Activated T-helper 1 cell treated with anti-CD3 and anti-CD28 coated beads, Interleukin-12 subunit alpha, Interleukin-12 subunit beta, Interleukin-2, Interleukin-4 antibody, amounts not matched to agents 30 ng/mL and 10 ng/mL and 1 ng/mL, durations not matched to agents 14 hours and 24 hours and 36 hours (primary cell): ENCODE measurements around the gene QRSL1. TPM values are rescaled to one million over a fixed set of nuclear protein-coding genes. Genes with fewer than 3 reads are reported as not detected.
A peak's percentile ranks its signal among the peaks of the same experiment; 100 is the strongest.
"Not testable (repeated sequence)": the region's sequence is repeated elsewhere in the genome, so short reads cannot be mapped to it uniquely, and the experiment has no call there.

Experiments
- DNase-seq: peaks from one replicate; pipeline ENCODE4 v3.0.0; 2021; ENCODE audit warnings: low spot score
- H3K27ac Mint-ChIP-seq: one replicate; pipeline ENCODE4 v1.8.0; 2021; ENCODE audit warnings: mild to moderate bottlenecking, mixed read lengths
- H3K27me3 Mint-ChIP-seq: one replicate; pipeline ENCODE4 v1.8.0; 2022; ENCODE audit warnings: mild to moderate bottlenecking, moderate library complexity, mixed read lengths; ENCODE audit not compliant: insufficient read depth
- H3K36me3 Mint-ChIP-seq: one replicate; pipeline ENCODE4 v1.8.0; 2021; ENCODE audit warnings: low read depth, mixed read lengths
- H3K4me1 Mint-ChIP-seq: one replicate; pipeline ENCODE4 v1.8.0; 2021; ENCODE audit warnings: low read depth, mixed read lengths
- H3K4me3 Mint-ChIP-seq: one replicate; pipeline ENCODE4 v1.8.0; 2021; ENCODE audit warnings: mild to moderate bottlenecking, moderate library complexity, mixed read lengths
- H3K9me3 Mint-ChIP-seq: one replicate; pipeline ENCODE4 v1.8.0; 2021; ENCODE audit warnings: mixed read lengths
- intact Hi-C: fragments of 100-400 bp; cut with micrococcal nuclease; formaldehyde crosslinking; loops from one replicate; pipeline ENCODE4 v1.15.1; 2024
- total RNA-seq: library from RNA; stranded (reverse); gene quantifications from 2 replicates; pipeline ENCODE4 v1.2.3, GENCODE V29; 2022

QRSL1 gene
- 18.6 and 21.9 TPM in 2 replicates for total RNA-seq

DNA sequence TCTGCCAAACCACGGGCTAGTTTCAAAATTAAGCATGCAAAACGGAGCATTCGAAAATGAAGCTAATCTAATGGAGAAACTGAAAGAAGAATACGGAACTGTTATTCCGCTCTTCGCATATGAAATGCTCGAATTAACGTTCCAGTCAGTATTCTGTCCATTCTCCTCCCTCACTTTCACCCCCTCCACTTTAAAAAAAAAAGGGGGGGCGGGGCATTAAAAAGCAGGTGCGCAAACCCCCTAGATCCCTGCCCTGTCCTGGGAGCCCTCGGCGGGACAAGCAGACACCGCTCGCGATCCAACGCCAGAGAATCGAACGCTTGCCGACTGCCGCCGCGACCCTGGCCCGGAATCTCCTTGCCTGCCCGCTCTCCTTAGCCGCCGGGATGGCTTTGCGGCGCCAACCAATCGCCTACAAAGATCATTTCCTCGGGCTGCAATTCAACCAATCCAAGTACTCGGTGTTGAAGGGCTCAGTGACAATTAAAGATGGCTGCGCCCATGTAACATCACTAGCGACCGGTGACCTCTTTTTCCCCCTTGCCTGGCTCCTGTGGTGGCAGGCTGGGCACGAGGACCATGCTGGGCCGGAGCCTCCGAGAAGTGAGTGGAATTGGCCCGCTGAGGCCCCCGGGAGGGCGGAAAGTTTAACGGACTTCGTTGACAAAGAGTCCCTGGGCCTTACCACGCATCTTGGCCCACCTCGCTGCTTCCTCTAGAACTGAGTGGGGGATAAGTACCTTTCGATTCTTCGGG lies at the start of gene QRSL1, which contains the start of gene RTN4IP1:
QRSL1 (plus strand) TSS at position 476 of the 756 bp plus-strand sequence; CDS start at position 580, 104 bp downstream.
RTN4IP1 (minus strand) TSS at position 396 of the 756 bp plus-strand sequence. CDS start 477 bp downstream, outside the sequence.
- Mint-ChIP-seq H3K4me3 (peak within 1 kb of the TSS; percentile 95), H3K9me3 (no peaks in the 10 kb centered on the region), H3K4me1 (peaks cover 33% of the 10 kb centered on the region), H3K27me3 (no peaks in the 10 kb centered on the region), H3K36me3 (peaks cover 7% of the 10 kb centered on the region), H3K27ac (peak within 1 kb of the TSS; percentile 98)
- peak; percentile 84 for DNase-seq
- intact Hi-C loops, result loop anchor here (1.0 to 10.0 kb wide), 9 partner anchors 16 to 1224 kb away; partner anchors contain the start of genes ATG5, MTRES1 and PREP

DNA sequence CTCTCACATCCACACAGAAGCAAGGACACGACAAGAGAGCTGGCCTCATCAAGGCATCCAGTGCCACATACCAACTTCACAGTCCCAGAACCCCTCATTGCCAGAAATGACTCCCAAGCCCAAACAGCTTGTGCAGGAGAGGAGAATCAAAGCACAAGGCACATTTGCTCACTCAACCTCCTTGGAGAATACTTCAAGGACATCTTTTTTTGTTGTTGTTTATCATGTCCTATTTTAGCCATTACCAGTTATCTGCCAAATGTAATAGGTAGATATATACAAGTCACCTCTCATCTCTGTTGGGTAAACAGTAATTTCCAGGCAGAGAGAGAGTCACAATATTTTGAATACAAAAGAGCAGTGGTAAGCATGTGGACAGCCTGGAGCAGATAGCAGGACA lies 47.9 kb upstream of the QRSL1 start:
- H3K27me3 Mint-ChIP-seq, result no peaks in the 10 kb centered on the region
- H3K9me3 Mint-ChIP-seq, result no peaks in the 10 kb centered on the region
- peaks cover 8% of the 10 kb centered on the region for H3K36me3 Mint-ChIP-seq
- intact Hi-C loops, result no loop called here
- no peak for DNase-seq
- H3K27ac Mint-ChIP-seq, result no peak overlapping the region
- no peak overlapping the region for H3K4me3 Mint-ChIP-seq
- no peaks in the 10 kb centered on the region for H3K4me1 Mint-ChIP-seq

- H3K27ac Mint-ChIP-seq, result no peak overlapping the region
These were observed 42.5 kb upstream of the QRSL1 start for GRCh38 chr6:106586815-106587415.

GRCh38 chr6:106588937-106589336 lies 40.4 kb upstream of the QRSL1 start:
- H3K27ac Mint-ChIP-seq, H3K27me3 Mint-ChIP-seq, intact Hi-C loops, DNase-seq, H3K36me3 Mint-ChIP-seq, H3K9me3 Mint-ChIP-seq, H3K4me3 Mint-ChIP-seq, H3K4me1 Mint-ChIP-seq: not testable (repeated sequence)

More at GRCh38 chr6:106586815-106587415, 42.5 kb upstream of the QRSL1 start:
- intact Hi-C loops, result no loop called here
- peaks cover 16% of the 10 kb centered on the region for H3K36me3 Mint-ChIP-seq
- H3K4me3 Mint-ChIP-seq, result no peak overlapping the region
- no peak for DNase-seq
- H3K4me1 Mint-ChIP-seq, result no peaks in the 10 kb centered on the region
- no peaks in the 10 kb centered on the region for H3K9me3 Mint-ChIP-seq
- H3K27me3 Mint-ChIP-seq, result peaks cover 2% of the 10 kb centered on the region

- peaks cover 2% of the 10 kb centered on the region for H3K27me3 Mint-ChIP-seq
- no peak for DNase-seq
- no peak overlapping the region for H3K27ac Mint-ChIP-seq
- peaks cover 9% of the 10 kb centered on the region for H3K36me3 Mint-ChIP-seq
- intact Hi-C loops, result no loop called here
- H3K4me3 Mint-ChIP-seq, result no peak overlapping the region
- no peaks in the 10 kb centered on the region for H3K9me3 Mint-ChIP-seq
- H3K4me1 Mint-ChIP-seq, result no peaks in the 10 kb centered on the region
These were observed 38.1 kb upstream of the QRSL1 start for GRCh38 chr6:106591111-106591825.

DNA sequence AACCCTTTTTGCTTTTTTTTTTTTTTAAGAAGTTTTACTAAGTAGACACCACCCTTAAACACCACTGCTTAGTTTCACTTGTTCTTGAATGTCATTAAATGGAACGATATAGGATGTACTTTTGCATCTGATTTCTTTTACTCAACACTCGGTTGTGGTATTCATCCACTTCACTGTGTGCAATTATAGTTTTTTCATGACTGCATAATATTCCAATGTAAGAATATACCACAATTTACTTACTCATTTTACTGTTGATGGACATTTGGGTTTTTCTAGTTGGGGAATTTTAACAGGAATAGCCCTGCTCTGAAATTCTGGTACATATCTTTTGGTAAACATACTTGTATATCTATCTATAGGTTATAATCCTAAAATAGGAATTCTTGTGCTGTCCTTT lies 29.9 kb upstream of the QRSL1 start:
- Mint-ChIP-seq H3K36me3 (peaks cover 2% of the 10 kb centered on the region), H3K9me3 (peaks cover 6% of the 10 kb centered on the region), H3K27me3 (no peaks in the 10 kb centered on the region), H3K4me1 (no peaks in the 10 kb centered on the region), H3K27ac (no peak overlapping the region), H3K4me3 (no peak overlapping the region)
- intact Hi-C loops, result no loop called here
- DNase-seq, result no peak

DNA sequence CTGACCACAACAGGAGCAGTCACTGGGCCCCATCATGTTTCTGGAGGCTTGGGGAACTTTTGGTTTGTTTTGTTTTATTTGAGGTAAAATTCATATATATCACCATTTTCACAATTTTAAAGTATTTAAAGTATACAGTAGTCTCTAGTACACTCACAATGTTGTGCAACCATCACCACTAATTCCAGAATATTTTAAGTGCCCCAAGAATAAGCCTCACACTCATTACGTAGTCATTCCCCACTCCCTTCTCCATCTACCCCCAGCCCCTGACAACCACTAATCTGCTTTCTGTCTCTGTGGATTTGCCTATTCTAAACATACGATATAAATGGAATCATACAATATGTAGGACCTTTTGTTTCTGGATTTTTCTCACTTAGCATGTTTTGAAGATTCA lies 29.0 kb upstream of the QRSL1 start:
- no peak for DNase-seq
- Mint-ChIP-seq H3K9me3 (peaks cover 6% of the 10 kb centered on the region), H3K27me3 (no peaks in the 10 kb centered on the region), H3K4me1 (no peaks in the 10 kb centered on the region), H3K27ac (no peak overlapping the region), H3K4me3 (no peak overlapping the region), H3K36me3 (peaks cover 2% of the 10 kb centered on the region)
- intact Hi-C loops, result no loop called here

GRCh38 chr6:106608080-106608668 lies 21.2 kb upstream of the QRSL1 start:
- H3K36me3 Mint-ChIP-seq, result peaks cover 11% of the 10 kb centered on the region
- intact Hi-C loops, result loop anchor here (1.0 to 5.0 kb wide), 4 partner anchors 21 to 389 kb away; partner anchors contain the start of genes QRSL1 and RTN4IP1
- no peak for DNase-seq
- H3K4me1 Mint-ChIP-seq, result peaks cover 9% of the 10 kb centered on the region
- no peaks in the 10 kb centered on the region for H3K27me3 Mint-ChIP-seq
- H3K9me3 Mint-ChIP-seq, result no peaks in the 10 kb centered on the region
- no peak overlapping the region for H3K27ac Mint-ChIP-seq
- no peak overlapping the region for H3K4me3 Mint-ChIP-seq

- DNase-seq, result no peak
- H3K4me1 Mint-ChIP-seq, result peaks cover 23% of the 10 kb centered on the region
- no peak overlapping the region for H3K27ac Mint-ChIP-seq
- no peaks in the 10 kb centered on the region for H3K27me3 Mint-ChIP-seq
- intact Hi-C loops, result loop anchor here (5.0 kb wide), 1 partner anchor 272 kb away; no protein-coding TSS in a partner anchor
- no peak overlapping the region for H3K4me3 Mint-ChIP-seq
- H3K9me3 Mint-ChIP-seq, result no peaks in the 10 kb centered on the region
- peaks cover 17% of the 10 kb centered on the region for H3K36me3 Mint-ChIP-seq
These were observed 19.7 kb upstream of the QRSL1 start for GRCh38 chr6:106609699-106610098.

DNA sequence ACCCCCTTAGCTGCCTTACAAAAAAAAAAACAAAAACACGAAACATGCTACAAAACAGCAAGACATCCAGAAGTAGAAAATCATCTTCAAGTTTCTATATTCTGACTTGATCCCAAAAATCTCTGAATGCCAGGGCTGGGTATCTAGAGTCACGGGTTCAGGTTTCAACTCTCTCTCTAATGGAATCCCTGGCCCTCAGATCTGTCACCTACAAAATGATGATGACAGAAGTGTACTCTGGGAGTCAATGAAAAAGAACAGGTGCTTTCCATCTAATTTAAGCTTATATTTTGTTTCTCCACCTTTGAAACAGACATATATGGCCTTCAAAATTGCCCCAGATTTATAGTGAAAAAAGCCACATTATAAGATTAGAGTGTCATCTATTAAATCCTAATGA lies 18.3 kb upstream of the QRSL1 start:
- intact Hi-C loops, result no loop called here
- Mint-ChIP-seq H3K27me3 (no peaks in the 10 kb centered on the region), H3K36me3 (peaks cover 20% of the 10 kb centered on the region), H3K4me3 (no peak overlapping the region), H3K4me1 (peaks cover 23% of the 10 kb centered on the region), H3K27ac (no peak overlapping the region), H3K9me3 (no peaks in the 10 kb centered on the region)
- no peak for DNase-seq

DNA sequence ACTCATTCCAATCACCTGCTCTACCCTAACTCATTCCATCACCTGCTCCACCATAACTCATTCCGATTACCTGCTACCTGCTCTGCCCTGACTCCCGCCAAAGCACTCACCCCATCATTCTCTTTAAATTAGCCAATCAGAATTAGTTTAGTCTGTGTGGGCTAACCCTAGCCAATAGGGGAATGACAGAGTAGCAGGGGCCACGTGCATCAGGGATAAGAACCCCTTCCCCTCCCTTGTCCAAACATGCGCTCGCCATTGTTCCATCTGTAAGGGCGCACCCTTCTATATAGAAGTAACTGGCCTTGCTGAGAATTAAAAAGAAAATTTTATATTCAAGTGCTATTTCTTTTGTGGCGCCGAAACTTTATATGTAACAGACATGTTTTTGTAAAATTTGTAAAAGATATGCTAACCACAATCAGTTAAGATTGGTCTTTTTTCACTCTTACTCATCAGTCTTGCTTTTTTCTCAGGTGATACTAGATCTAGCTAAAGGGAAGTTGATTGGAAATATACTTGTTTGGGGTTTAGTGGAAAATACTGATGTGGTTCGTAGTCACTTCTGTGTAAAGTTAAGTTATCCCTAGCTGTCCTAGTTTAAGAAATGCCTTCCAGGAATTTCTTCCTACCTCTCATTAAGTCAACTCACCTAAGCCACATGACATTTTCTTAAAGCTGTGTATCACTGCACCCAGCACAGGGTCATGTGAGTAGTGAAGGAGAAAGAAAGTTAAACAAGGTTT lies 16.5 kb upstream of the QRSL1 start:
- peaks cover 23% of the 10 kb centered on the region for H3K4me1 Mint-ChIP-seq
- H3K27me3 Mint-ChIP-seq, result no peaks in the 10 kb centered on the region
- peaks cover 20% of the 10 kb centered on the region for H3K36me3 Mint-ChIP-seq
- DNase-seq, result no peak
- peak overlapping the region; percentile 1 for H3K4me3 Mint-ChIP-seq
- peak overlapping the region; percentile 6 for H3K27ac Mint-ChIP-seq
- intact Hi-C loops, result loop anchor here (1.0 kb wide), 1 partner anchor 16 kb away; the partner anchor contains the start of genes QRSL1 and RTN4IP1
- no peaks in the 10 kb centered on the region for H3K9me3 Mint-ChIP-seq

DNA sequence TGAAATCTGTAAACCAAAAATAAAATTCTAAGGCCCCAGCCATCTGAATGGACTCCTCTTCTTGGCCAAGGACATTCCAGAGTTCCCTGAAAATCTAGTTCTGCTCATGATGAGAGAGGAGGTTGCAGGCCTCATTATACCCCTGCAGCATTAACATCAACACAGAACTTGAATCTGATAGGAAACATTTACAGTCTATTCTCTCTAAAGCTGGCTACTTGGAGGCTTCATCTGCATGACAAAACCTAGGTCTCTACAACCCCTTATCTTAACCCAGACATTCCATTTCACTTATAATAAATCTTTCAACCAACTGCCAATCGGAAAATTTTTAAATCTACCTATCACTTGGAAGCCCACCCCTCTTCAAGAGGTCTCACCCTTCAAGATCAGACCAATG lies 15.8 kb upstream of the QRSL1 start:
- no peak for DNase-seq
- intact Hi-C loops, result loop anchor here (1.0 kb wide), 1 partner anchor 16 kb away; the partner anchor contains the start of genes QRSL1 and RTN4IP1
- no peaks in the 10 kb centered on the region for H3K27me3 Mint-ChIP-seq
- H3K36me3 Mint-ChIP-seq, result peaks cover 25% of the 10 kb centered on the region
- H3K4me3 Mint-ChIP-seq, result no peak overlapping the region
- no peak overlapping the region for H3K27ac Mint-ChIP-seq
- H3K4me1 Mint-ChIP-seq, result peaks cover 28% of the 10 kb centered on the region
- H3K9me3 Mint-ChIP-seq, result no peaks in the 10 kb centered on the region
